Measurements from ENCODE around the gene NTRK1. TPM values are rescaled to one million over a fixed set of nuclear protein-coding genes. Genes with fewer than 3 reads are reported as not detected.

Gene NTRK1
- total RNA-seq, 1 experiment from 2014 or later = 0.33 TPM

- Mint-ChIP-seq H3K4me3 (ENCODE audit: unreplicated experiment) (no peak overlapping the region), H3K27me3 (ENCODE audit: insufficient read depth, unreplicated experiment) (peaks cover 51% of the 10 kb centered on the region), H3K4me1 (ENCODE audit: insufficient read depth, unreplicated experiment) (no peaks in the 10 kb centered on the region), H3K36me3 (ENCODE audit: insufficient read depth, unreplicated experiment) (no peaks in the 10 kb centered on the region), H3K27ac (ENCODE audit: low read depth, unreplicated experiment) (no peak overlapping the region), H3K9me3 (ENCODE audit: unreplicated experiment) (no peaks in the 10 kb centered on the region)
- DNase-seq (ENCODE audit: unreplicated experiment) = no peak
- ChIA-PET POLR2A (no interaction called here), CTCF (interaction anchor here (0.5 to 12.4 kb wide), 9 partner anchors 14 to 1244 kb away, joined by 3 to 114 read pairs (median 5); partner anchors contain the start of genes NTRK1 and PEAR1)
- intact Hi-C loops (cut with micrococcal nuclease) = no loop called here
- BruUV-seq (replicated peaks) = no TSS peak
- TF ChIP-seq, protein P1, sequence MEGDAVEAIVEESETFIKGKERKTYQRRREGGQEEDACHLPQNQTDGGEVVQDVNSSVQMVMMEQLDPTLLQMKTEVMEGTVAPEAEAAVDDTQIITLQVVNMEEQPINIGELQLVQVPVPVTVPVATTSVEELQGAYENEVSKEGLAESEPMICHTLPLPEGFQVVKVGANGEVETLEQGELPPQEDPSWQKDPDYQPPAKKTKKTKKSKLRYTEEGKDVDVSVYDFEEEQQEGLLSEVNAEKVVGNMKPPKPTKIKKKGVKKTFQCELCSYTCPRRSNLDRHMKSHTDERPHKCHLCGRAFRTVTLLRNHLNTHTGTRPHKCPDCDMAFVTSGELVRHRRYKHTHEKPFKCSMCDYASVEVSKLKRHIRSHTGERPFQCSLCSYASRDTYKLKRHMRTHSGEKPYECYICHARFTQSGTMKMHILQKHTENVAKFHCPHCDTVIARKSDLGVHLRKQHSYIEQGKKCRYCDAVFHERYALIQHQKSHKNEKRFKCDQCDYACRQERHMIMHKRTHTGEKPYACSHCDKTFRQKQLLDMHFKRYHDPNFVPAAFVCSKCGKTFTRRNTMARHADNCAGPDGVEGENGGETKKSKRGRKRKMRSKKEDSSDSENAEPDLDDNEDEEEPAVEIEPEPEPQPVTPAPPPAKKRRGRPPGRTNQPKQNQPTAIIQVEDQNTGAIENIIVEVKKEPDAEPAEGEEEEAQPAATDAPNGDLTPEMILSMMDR (IDR thresholded peaks at IDR 0.05; ENCODE audit: unreplicated experiment) = no peak
These were observed 16.9 kb downstream of the NTRK1 start for GRCh38 chr1:156877433-156878170.

DNA sequence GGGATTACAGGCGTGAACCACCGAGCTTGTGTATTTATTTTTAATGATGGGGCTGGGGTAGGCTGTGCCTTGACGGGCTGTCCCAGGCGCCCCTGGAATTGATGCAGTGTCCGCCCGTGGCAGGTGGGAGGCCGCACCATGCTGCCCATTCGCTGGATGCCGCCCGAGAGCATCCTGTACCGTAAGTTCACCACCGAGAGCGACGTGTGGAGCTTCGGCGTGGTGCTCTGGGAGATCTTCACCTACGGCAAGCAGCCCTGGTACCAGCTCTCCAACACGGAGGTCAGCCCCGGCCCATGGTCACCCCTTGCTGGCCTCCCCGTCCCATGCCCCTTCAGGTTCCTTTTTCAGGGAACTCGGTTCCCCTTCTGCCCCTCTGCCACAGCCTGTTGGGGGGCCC is 19.2 kb downstream of the NTRK1 start:
- Mint-ChIP-seq H3K36me3 (ENCODE audit: insufficient read depth, unreplicated experiment) (no peaks in the 10 kb centered on the region), H3K27me3 (ENCODE audit: insufficient read depth, unreplicated experiment) (peaks cover 60% of the 10 kb centered on the region)

DNA sequence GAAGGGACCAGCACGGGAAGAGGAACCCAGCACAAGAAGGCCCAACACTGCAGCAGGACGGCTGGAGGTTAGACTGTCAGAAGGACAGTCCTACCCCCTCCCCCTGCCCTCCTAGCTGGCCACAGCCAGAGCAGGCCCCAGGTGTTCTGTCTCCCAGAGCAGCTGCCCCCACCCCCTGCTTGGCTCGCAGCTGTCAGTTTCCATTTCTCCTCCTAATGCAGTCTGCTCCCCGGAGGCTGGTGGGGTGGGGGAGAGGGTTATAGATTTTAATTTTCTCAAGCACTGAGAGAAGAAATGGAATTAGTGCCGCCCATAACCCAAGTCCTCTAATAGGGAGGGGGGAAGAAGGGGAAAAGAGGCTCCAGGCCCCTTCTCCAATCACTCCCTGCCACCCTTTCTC is 19.8 kb downstream of the NTRK1 start:
- CTCF ChIA-PET = interaction anchor here (0.6 to 14.2 kb wide), 13 partner anchors 10 to 543 kb away, joined by 3 to 284 read pairs (median 4); partner anchors contain the start of gene PEAR1
- POLR2A ChIA-PET = interaction anchor here (0.6 to 0.8 kb wide), 2 partner anchors 14 to 78 kb away, joined by 3 read pairs; no protein-coding TSS in a partner anchor
- intact Hi-C loops (cut with micrococcal nuclease) = no loop called here

More for the DNA sequence above, 19.2 kb downstream of the NTRK1 start:
- Mint-ChIP-seq H3K9me3 (ENCODE audit: unreplicated experiment) (no peaks in the 10 kb centered on the region), H3K4me1 (ENCODE audit: insufficient read depth, unreplicated experiment) (no peaks in the 10 kb centered on the region), H3K4me3 (ENCODE audit: unreplicated experiment) (no peak overlapping the region), H3K27ac (ENCODE audit: low read depth, unreplicated experiment) (no peak overlapping the region)
- BruUV-seq (replicated peaks) = no TSS peak
- CTCF ChIA-PET = interaction anchor here (0.6 to 14.2 kb wide), 10 partner anchors 11 to 543 kb away, joined by 3 to 284 read pairs (median 4); partner anchors contain the start of gene PEAR1
- POLR2A ChIA-PET = interaction anchor here (0.6 to 0.8 kb wide), 2 partner anchors 46 to 77 kb away, joined by 3 to 4 read pairs; no protein-coding TSS in a partner anchor
- TF ChIP-seq, protein P1 (IDR thresholded peaks at IDR 0.05; ENCODE audit: unreplicated experiment) = no peak
- intact Hi-C loops (cut with micrococcal nuclease) = no loop called here
- DNase-seq (ENCODE audit: unreplicated experiment) = no peak

GRCh38 chr1:156881101-156881500 is 20.4 kb downstream of the NTRK1 start:
- intact Hi-C loops (cut with micrococcal nuclease) = no loop called here
- Mint-ChIP-seq H3K9me3 (ENCODE audit: unreplicated experiment) (no peaks in the 10 kb centered on the region), H3K27ac (ENCODE audit: low read depth, unreplicated experiment) (no peak overlapping the region), H3K36me3 (ENCODE audit: insufficient read depth, unreplicated experiment) (no peaks in the 10 kb centered on the region), H3K4me1 (ENCODE audit: insufficient read depth, unreplicated experiment) (no peaks in the 10 kb centered on the region), H3K4me3 (ENCODE audit: unreplicated experiment) (no peak overlapping the region), H3K27me3 (ENCODE audit: insufficient read depth, unreplicated experiment) (peaks cover 65% of the 10 kb centered on the region)
- no TSS peak for BruUV-seq (replicated peaks)
- TF ChIP-seq, protein P1 (IDR thresholded peaks at IDR 0.05; ENCODE audit: unreplicated experiment) = no peak
- no peak for DNase-seq (ENCODE audit: unreplicated experiment)
- ChIA-PET CTCF (interaction anchor here (0.6 to 14.2 kb wide), 9 partner anchors 10 to 191 kb away, joined by 3 to 284 read pairs (median 4); partner anchors contain the start of gene PEAR1), POLR2A (interaction anchor here (0.6 kb wide), 1 partner anchor 15 kb away, joined by 3 read pairs; no protein-coding TSS in a partner anchor)

More for the DNA sequence above, 19.8 kb downstream of the NTRK1 start:
- H3K4me3 Mint-ChIP-seq (ENCODE audit: unreplicated experiment) = no peak overlapping the region
- no peaks in the 10 kb centered on the region for H3K4me1 Mint-ChIP-seq (ENCODE audit: insufficient read depth, unreplicated experiment)
- no peaks in the 10 kb centered on the region for H3K9me3 Mint-ChIP-seq (ENCODE audit: unreplicated experiment)
- H3K27me3 Mint-ChIP-seq (ENCODE audit: insufficient read depth, unreplicated experiment) = peaks cover 60% of the 10 kb centered on the region
- no peak overlapping the region for H3K27ac Mint-ChIP-seq (ENCODE audit: low read depth, unreplicated experiment)
- TF ChIP-seq, protein P1 (IDR thresholded peaks at IDR 0.05; ENCODE audit: unreplicated experiment) = no peak
- no TSS peak for BruUV-seq (replicated peaks)
- H3K36me3 Mint-ChIP-seq (ENCODE audit: insufficient read depth, unreplicated experiment) = no peaks in the 10 kb centered on the region
- DNase-seq (ENCODE audit: unreplicated experiment) = no peak
